ENCODE data around the gene ADGRG2.

The ADGRG2 gene

DNA sequence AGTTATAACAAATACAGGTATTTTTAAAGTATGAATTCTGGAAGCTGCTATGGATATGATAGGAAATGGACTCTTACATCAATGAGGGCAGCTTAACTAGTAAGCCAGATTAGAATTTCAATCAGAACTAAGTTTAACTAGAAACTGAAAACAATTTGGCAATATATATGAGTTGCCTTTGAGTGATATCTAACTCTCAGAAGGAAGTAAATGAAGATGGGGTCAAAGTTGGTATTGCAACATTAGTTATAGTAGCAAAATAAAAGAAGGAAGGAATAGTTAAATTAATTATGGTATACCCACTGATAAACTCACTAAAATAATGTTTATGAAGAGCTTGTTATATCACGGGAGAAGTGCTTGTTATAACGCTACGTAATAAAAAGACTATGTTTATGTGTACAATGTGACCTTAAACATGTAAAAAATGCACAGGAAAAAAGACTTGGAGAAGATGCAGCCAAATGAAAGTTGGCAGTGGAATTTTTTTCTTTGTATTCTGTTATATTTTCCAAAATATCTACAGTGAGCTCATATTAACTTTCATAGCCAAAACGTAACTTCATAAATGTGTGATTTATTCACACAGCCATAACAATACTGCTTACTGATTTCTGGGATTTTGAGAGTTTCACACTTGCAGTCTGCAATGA lies 172.9 kb downstream of the ADGRG2 start:
- DNase-seq, result no peak

DNA sequence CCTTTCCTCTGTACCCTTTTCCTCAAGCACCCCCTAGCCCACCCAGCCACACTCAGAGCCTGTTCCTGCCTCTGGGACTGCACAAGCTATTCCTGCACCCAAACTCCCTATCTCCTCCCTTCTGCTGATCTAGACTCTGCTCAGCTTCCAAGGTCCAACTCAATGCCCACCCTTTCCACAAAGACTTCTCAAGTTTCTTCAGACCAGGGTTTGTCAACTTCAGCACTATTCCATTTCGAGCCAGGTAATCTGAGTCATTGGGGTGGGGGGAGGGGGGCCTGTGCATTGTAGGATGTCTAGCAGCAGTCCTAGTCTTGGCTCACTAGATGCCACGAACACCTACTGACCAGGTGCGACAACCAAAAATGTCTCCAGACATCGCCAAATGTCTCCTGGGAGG lies 175.7 kb downstream of the ADGRG2 start:
- no peak for DNase-seq

DNA sequence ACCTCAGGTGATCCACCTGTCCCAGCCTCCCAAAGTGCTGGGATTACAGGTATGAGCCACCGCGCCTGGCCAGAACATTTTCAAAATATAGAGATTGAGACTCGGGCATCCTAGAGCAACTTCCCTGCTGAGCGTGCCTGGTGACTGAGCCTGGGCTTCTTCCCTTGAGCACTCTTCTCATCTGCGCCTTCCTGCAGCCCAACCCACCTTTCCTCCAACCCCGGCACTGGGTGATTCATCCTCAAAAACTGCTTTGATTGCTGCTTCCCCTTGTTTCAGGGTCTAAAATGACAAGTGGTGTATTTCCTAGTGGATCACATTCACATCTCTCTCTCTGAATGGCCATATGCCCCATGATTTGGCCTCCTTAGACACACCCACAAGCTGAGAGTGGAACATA lies 176.1 kb downstream of the ADGRG2 start:
- DNase-seq, result no peak

DNA sequence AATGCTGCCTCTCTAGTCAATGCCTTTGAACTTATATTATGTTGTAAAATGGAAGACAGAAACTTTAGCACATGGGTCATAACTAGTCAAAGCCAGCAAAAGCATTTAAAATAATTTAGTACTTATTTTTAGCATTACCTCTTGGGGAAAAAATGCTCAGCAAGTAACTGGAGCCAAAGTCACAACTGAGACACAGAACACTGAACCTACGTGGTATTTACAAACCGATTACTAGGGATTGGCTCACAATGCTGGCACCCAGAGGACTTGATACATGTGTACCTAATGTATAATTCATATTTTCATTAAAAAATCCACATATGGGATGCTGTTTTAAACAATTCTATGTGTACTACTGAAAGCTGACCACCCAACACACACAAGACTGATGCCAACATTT lies 176.8 kb downstream of the ADGRG2 start:
- DNase-seq, result no peak

DNA sequence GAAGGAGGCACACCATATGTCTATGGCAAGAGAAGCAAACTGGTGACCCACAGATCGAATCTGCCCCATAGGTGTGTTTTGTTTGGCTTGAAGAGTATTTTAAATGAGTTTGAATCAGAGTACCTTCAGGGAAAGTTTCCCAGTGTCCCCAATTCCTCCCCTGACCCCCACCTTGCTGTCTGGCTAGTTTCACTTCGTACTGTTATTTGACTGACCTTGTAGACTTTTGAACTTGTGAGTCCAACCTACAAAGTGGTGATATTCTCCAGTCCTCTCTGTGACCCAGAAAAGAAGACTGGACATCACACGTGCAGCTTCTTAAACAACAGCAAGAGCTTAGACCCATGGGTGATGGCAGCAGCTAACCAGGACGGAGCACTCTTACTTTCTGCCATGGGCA lies 177.8 kb downstream of the ADGRG2 start:
- DNase-seq, result no peak

DNA sequence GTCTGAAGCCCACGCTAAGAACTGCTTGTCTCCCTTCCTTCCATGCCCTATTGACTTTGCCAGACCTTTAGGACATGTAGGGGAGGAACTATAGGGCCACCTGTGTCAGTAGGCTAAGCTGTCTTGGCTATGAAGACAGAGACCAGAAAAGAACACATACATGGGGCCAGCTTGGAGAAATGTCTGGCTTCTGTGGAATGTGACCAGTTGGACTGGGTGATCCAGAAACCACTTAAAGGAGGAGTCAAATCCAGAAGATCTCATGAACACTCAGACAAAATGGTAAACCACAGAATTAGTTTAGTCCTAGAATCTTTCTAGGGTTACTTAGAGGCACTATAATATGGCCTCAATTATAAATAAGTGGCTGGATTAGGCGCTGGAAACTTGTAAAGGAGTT lies 180.4 kb downstream of the ADGRG2 start:
- no peak for DNase-seq

All from DMS79 treated with DMSO at 0.1 percent for 48 hours (cell line).